Left lung (tissue), 10 donors: ENCODE measurements around the gene CLUH. TPM values are rescaled to one million over a fixed set of nuclear protein-coding genes. Genes with fewer than 3 reads are reported as not detected.

Experiments
- ATAC-seq: fragments of 200-7000 bp; cut with Tn5 transposase; one replicate; pipeline ENCODE4 v1.9.1; 2020; ENCODE audit warnings: moderate library complexity
- DNase-seq, 4 donors: peaks; one replicate each; pipeline ENCODE4 v3.0.0-alpha.2; 2013 to 2020
- H3K27ac ChIP-seq, 2 donors: fragments of 200-600 bp; sonication (generic) in 1 of 2; one replicate each; pipeline versions ENCODE4 v1.5.0 to v1.8.0; 2020 to 2021
- H3K27me3 ChIP-seq, 2 donors: fragments of 200-600 bp; sonication (generic) in 1 of 2; one replicate each; pipeline versions ENCODE4 v1.5.0 to v1.8.0; 2020 to 2021
- H3K36me3 ChIP-seq, 2 donors: fragments of 200-600 bp; sonication (generic) in 1 of 2; one replicate each; pipeline versions ENCODE4 v1.5.0 to v1.8.0; 2020 to 2021
- H3K4me1 ChIP-seq, 2 donors: fragments of 200-600 bp; one replicate each; pipeline ENCODE4 v1.8.0; 2021
- H3K4me3 ChIP-seq, 2 donors: fragments of 200-600 bp; sonication (generic) in 1 of 2; one replicate each; pipeline versions ENCODE4 v1.5.0 to v1.8.0; 2020 to 2021; ENCODE audit warnings: mild to moderate bottlenecking in 1 of 2
- H3K9me3 ChIP-seq, 2 donors: fragments of 200-600 bp; sonication (generic) in 1 of 2; one replicate each; pipeline versions ENCODE4 v1.5.0 to v1.8.0; 2020 to 2021
- intact Hi-C, 2 donors: fragments of 100-400 bp; cut with DNase I; formaldehyde crosslinking; loops; one replicate each; pipeline versions ENCODE4 v1.11.2 to v1.14.2; 2022
- polyA plus RNA-seq, 6 donors: library from polyadenylated mRNA; unstranded; fragments of 120-200 nt; gene quantifications; one replicate each; pipeline ENCODE4 v1.2.1, GENCODE V29; 2013; ENCODE audit not compliant: insufficient read length in 6 of 6
- total RNA-seq, 2 donors: library from RNA; stranded (reverse); fragmentation: NEBNext Ultra II Directional; extraction: Animal tissue kit (Norgen Biotek cat#: 25700); gene quantifications; one replicate each; pipeline ENCODE4 v1.2.1, GENCODE V29; 2021
- TF ChIP-seq, protein P1 (sequence below), 2 donors: fragments of 200-600 bp; sonication (generic) in 1 of 2; IDR thresholded peaks; one replicate each; pipeline versions ENCODE4 v1.5.0 to v1.8.0; 2021; ENCODE audit warnings: antibody characterized with exemption in 2 of 2
- donor health status: DM: no; HTN: yes; CAD: no.
- donor health status: DM: no; HTN: no; CAD: no.

The CLUH gene
- total and polyA plus RNA-seq, 8 donors: 20.9 to 71.8 (median 27.6) TPM

- Histone ChIP-seq H3K27ac (no peak overlapping the region), H3K4me3 (no peak overlapping the region), H3K36me3 (no peaks in the 10 kb centered on the region), H3K9me3 (no peaks in the 10 kb centered on the region), H3K4me1 (peaks cover 0 to 15% of the 10 kb centered on the region in 2 donors), H3K27me3 (peaks cover 12 to 65% of the 10 kb centered on the region in 2 donors)
- TF ChIP-seq, protein P1, sequence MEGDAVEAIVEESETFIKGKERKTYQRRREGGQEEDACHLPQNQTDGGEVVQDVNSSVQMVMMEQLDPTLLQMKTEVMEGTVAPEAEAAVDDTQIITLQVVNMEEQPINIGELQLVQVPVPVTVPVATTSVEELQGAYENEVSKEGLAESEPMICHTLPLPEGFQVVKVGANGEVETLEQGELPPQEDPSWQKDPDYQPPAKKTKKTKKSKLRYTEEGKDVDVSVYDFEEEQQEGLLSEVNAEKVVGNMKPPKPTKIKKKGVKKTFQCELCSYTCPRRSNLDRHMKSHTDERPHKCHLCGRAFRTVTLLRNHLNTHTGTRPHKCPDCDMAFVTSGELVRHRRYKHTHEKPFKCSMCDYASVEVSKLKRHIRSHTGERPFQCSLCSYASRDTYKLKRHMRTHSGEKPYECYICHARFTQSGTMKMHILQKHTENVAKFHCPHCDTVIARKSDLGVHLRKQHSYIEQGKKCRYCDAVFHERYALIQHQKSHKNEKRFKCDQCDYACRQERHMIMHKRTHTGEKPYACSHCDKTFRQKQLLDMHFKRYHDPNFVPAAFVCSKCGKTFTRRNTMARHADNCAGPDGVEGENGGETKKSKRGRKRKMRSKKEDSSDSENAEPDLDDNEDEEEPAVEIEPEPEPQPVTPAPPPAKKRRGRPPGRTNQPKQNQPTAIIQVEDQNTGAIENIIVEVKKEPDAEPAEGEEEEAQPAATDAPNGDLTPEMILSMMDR (IDR thresholded peaks at IDR 0.05): no peak
- intact Hi-C loops: no loop called here
- peak; percentile 76 for ATAC-seq
- DNase-seq: peak in 2 of 4 donors; percentile 64 to 81
Measured at GRCh38 chr17:2724784-2725164, 13.2 kb upstream of the CLUH start.

GRCh38 chr17:2723997-2724783 lies 12.6 kb upstream of the CLUH start:
- DNase-seq: peak in 2 of 4 donors; percentile 49 to 80
- Histone ChIP-seq H3K27ac (peak overlapping the region in 1 of 2 donors; percentile 50), H3K4me3 (peak overlapping the region in 1 of 2 donors; percentile 26), H3K27me3 (peaks cover 12 to 65% of the 10 kb centered on the region in 2 donors), H3K9me3 (no peaks in the 10 kb centered on the region), H3K36me3 (no peaks in the 10 kb centered on the region), H3K4me1 (peaks cover 0 to 15% of the 10 kb centered on the region in 2 donors)
- intact Hi-C loops: no loop called here
- TF ChIP-seq, protein P1 (IDR thresholded peaks at IDR 0.05): no peak
- ATAC-seq: peak; percentile 39

GRCh38 chr17:2723505-2723996 lies 12.0 kb upstream of the CLUH start:
- peak in 1 of 4 donors; percentile 56 for DNase-seq
- H3K27ac ChIP-seq: peak overlapping the region in 1 of 2 donors; percentile 50
- H3K9me3 ChIP-seq: no peaks in the 10 kb centered on the region
- intact Hi-C loops: no loop called here
- H3K36me3 ChIP-seq: no peaks in the 10 kb centered on the region
- TF ChIP-seq, protein P1 (IDR thresholded peaks at IDR 0.05): no peak
- H3K4me3 ChIP-seq: peak overlapping the region in 1 of 2 donors; percentile 26
- H3K27me3 ChIP-seq: peaks cover 12 to 65% of the 10 kb centered on the region in 2 donors
- peaks cover 0 to 15% of the 10 kb centered on the region in 2 donors for H3K4me1 ChIP-seq
- ATAC-seq: peak; percentile 29

- ATAC-seq: no peak
- intact Hi-C loops: no loop called here
Measured at GRCh38 chr17:2722611-2723010, 11.0 kb upstream of the CLUH start.

GRCh38 chr17:2721603-2722002 lies 10.0 kb upstream of the CLUH start:
- Histone ChIP-seq H3K4me3 (no peak overlapping the region), H3K9me3 (no peaks in the 10 kb centered on the region), H3K36me3 (no peaks in the 10 kb centered on the region), H3K27me3 (peaks cover 12 to 47% of the 10 kb centered on the region in 2 donors), H3K27ac (no peak overlapping the region), H3K4me1 (peaks cover 0 to 15% of the 10 kb centered on the region in 2 donors)
- intact Hi-C loops: no loop called here
- DNase-seq (no peak), ATAC-seq (no peak)
- TF ChIP-seq, protein P1 (IDR thresholded peaks at IDR 0.05): no peak

More at GRCh38 chr17:2722611-2723010, 11.0 kb upstream of the CLUH start:
- TF ChIP-seq, protein P1 (IDR thresholded peaks at IDR 0.05): no peak
- DNase-seq: no peak
- Histone ChIP-seq H3K36me3 (no peaks in the 10 kb centered on the region), H3K4me3 (no peak overlapping the region), H3K27ac (no peak overlapping the region), H3K27me3 (peaks cover 12 to 57% of the 10 kb centered on the region in 2 donors), H3K9me3 (no peaks in the 10 kb centered on the region), H3K4me1 (peaks cover 0 to 15% of the 10 kb centered on the region in 2 donors)
